ENCODE measurements around the gene NPAS4.

NPAS4 gene

DNA sequence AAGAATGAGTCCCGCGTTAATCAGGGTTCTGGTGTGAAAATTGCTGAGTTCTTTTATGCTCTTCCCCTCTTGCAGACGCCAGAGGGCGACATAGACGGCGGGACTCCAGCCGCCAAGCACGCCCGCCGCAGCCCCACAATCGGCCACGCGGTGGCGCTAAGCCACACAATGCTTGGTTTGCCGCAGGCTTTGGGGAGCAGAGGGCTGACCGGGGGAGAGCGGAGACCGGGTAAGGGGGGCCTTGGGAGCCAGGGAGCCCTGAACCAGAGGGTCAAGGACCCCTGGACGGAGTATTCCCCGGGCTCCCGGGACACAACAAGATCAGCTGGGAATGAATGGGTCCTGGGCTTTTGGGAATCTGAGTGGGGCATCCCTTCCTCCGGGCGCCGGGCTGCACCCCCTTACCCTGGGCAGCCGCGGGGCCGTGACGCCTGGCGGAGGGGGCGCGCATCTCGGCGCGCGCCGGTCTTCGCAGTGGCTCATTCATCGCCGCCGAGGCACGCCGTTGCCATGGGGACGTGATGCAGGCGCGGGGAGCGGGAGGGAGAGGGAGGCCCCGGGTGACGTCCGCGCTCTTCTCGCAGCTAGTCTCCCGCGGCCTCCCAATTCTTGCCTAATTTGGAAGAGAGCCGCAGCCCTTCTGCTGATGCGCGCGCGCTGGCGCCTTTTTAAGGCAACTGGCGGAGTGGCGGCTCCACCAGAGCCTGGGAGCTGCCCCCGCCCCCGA is 12.2 kb upstream of the NPAS4 start:
- Histone ChIP-seq H3K4me1 (ENCODE audit: control insufficient read depth in 1 of 2, insufficient read depth in 1 of 2, low read depth in 1 of 2, low read length in 1 of 2) (peaks cover 3 to 6% of the 10 kb centered on the region in 2 experiments), H3K36me3 (no peaks in the 10 kb centered on the region), H3K27me3 (peaks cover 87% of the 10 kb centered on the region), H3K4me3 (ENCODE audit: low read depth in 1 of 2, low read length in 1 of 2) (peak overlapping the region in 1 of 2 experiments; percentile 18), H3K27ac (no peak overlapping the region), H3K9me3 (no peaks in the 10 kb centered on the region)
- peak; percentile 100 for TF ChIP-seq CTCF (IDR thresholded peaks at IDR 0.05)

GRCh38 chr11:66409226-66409625 is 11.6 kb upstream of the NPAS4 start:
- Histone ChIP-seq H3K27me3 (peaks cover 87% of the 10 kb centered on the region), H3K4me3 (ENCODE audit: low read depth in 1 of 2, low read length in 1 of 2) (no peak overlapping the region)

GRCh38 chr11:66410191-66410590 is 10.6 kb upstream of the NPAS4 start:
- H3K36me3 ChIP-seq, result no peaks in the 10 kb centered on the region
- no peak overlapping the region for H3K4me3 ChIP-seq (ENCODE audit: low read depth in 1 of 2, low read length in 1 of 2)
- H3K4me1 ChIP-seq (ENCODE audit: control insufficient read depth in 1 of 2, insufficient read depth in 1 of 2, low read depth in 1 of 2, low read length in 1 of 2), result peaks cover 3 to 6% of the 10 kb centered on the region in 2 experiments
- TF ChIP-seq CTCF (IDR thresholded peaks at IDR 0.05), result no peak
- H3K27me3 ChIP-seq, result peaks cover 87% of the 10 kb centered on the region
- H3K9me3 ChIP-seq, result no peaks in the 10 kb centered on the region
- no peak overlapping the region for H3K27ac ChIP-seq

More at GRCh38 chr11:66409226-66409625, 11.6 kb upstream of the NPAS4 start:
- Histone ChIP-seq H3K27ac (no peak overlapping the region), H3K9me3 (no peaks in the 10 kb centered on the region), H3K4me1 (ENCODE audit: control insufficient read depth in 1 of 2, insufficient read depth in 1 of 2, low read depth in 1 of 2, low read length in 1 of 2) (peaks cover 3 to 6% of the 10 kb centered on the region in 2 experiments), H3K36me3 (no peaks in the 10 kb centered on the region)
- no peak for TF ChIP-seq CTCF (IDR thresholded peaks at IDR 0.05)

DNA sequence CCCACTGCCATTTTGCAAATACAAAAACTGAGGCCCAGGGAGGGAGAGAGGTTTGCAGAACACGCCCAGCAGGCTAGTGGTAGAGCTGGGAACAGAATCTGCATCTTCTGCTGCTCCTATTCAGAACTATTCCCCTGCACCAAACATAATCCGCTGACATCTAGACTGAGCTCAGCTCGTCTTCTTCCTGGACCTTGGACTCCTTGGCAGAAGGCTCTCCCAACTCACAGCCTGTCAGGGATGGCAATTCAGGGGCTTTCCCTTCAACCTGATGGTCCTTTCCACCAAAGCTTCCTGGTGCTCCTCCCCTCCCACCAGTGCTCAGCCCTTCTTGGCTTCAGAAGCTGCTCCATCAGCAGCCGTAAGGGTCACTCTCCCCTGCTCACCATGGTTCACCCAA is 9.5 kb upstream of the NPAS4 start:
- H3K9me3 ChIP-seq, result no peaks in the 10 kb centered on the region
- peaks cover 87% of the 10 kb centered on the region for H3K27me3 ChIP-seq
- no peak overlapping the region for H3K27ac ChIP-seq
- H3K4me3 ChIP-seq (ENCODE audit: low read depth in 1 of 2, low read length in 1 of 2), result no peak overlapping the region
- H3K36me3 ChIP-seq, result no peaks in the 10 kb centered on the region
- peaks cover 3 to 6% of the 10 kb centered on the region in 2 experiments for H3K4me1 ChIP-seq (ENCODE audit: control insufficient read depth in 1 of 2, insufficient read depth in 1 of 2, low read depth in 1 of 2, low read length in 1 of 2)
- no peak for TF ChIP-seq CTCF (IDR thresholded peaks at IDR 0.05)

DNA sequence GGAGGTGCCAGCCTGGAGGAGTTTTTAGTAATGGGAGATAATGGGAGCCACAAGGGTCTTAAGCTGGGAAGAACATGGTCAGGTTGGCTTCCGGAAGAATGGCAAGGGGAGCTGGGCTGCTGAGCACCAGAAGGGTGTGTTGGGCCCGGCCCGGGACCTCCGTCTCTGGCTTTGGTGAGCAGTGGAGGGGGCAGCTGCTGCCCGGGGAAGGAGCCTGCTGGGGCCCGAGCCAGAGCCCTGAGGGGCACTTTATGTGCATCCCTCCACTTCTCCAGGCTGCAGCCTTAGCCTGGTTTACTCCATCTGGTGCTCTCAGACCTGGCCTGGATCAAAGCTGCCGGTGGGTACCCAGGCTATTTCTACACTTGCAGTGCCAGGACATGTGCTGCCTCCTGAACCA is 8.7 kb upstream of the NPAS4 start:
- H3K4me3 ChIP-seq (ENCODE audit: low read depth in 1 of 2, low read length in 1 of 2), result no peak overlapping the region
- H3K9me3 ChIP-seq, result no peaks in the 10 kb centered on the region
- H3K4me1 ChIP-seq (ENCODE audit: control insufficient read depth in 1 of 2, insufficient read depth in 1 of 2, low read depth in 1 of 2, low read length in 1 of 2), result peaks cover 3 to 6% of the 10 kb centered on the region in 2 experiments
- no peak for TF ChIP-seq CTCF (IDR thresholded peaks at IDR 0.05)
- no peaks in the 10 kb centered on the region for H3K36me3 ChIP-seq
- no peak overlapping the region for H3K27ac ChIP-seq
- H3K27me3 ChIP-seq, result peaks cover 88% of the 10 kb centered on the region
